Measurements from ENCODE around the gene PDLIM1.
"Not testable (repeated sequence)": the region's sequence is repeated elsewhere in the genome, so short reads cannot be mapped to it uniquely, and the experiment has no call there.

Gene PDLIM1

GRCh38 chr10:95242581-95243317 is 48.1 kb downstream of the PDLIM1 start:
- peak; percentile 54 for TF ChIP-seq CTCF (IDR thresholded peaks at IDR 0.05; ENCODE audit: extremely low read depth, insufficient read depth, missing control alignments)
- DNase-seq (ENCODE audit: low spot score), result peak; percentile 21
- in situ Hi-C loops (cut with MboI; ENCODE audit: low pct_unique_long_range_greater_than_20kb, low sequenced_read_pairs, unreplicated experiment), result loop anchor here (10.0 kb wide), 1 partner anchor 122 kb away; no protein-coding TSS in a partner anchor

GRCh38 chr10:95241533-95241932 is 49.3 kb downstream of the PDLIM1 start:
- in situ Hi-C loops (cut with MboI; ENCODE audit: low pct_unique_long_range_greater_than_20kb, low sequenced_read_pairs, unreplicated experiment), result loop anchor here (10.0 kb wide), 1 partner anchor 123 kb away; no protein-coding TSS in a partner anchor
- no peak for TF ChIP-seq CTCF (IDR thresholded peaks at IDR 0.05; ENCODE audit: extremely low read depth, insufficient read depth, missing control alignments)
- no peak for DNase-seq (ENCODE audit: low spot score)

GRCh38 chr10:95240811-95241210 is 50.0 kb downstream of the PDLIM1 start:
- no peak for DNase-seq (ENCODE audit: low spot score)
- in situ Hi-C loops (cut with MboI; ENCODE audit: low pct_unique_long_range_greater_than_20kb, low sequenced_read_pairs, unreplicated experiment), result loop anchor here (10.0 kb wide), 1 partner anchor 124 kb away; no protein-coding TSS in a partner anchor
- no peak for TF ChIP-seq CTCF (IDR thresholded peaks at IDR 0.05; ENCODE audit: extremely low read depth, insufficient read depth, missing control alignments)

- not testable (repeated sequence) for DNase-seq (ENCODE audit: low spot score)
- in situ Hi-C loops (cut with MboI; ENCODE audit: low pct_unique_long_range_greater_than_20kb, low sequenced_read_pairs, unreplicated experiment), result loop anchor here (10.0 kb wide), 1 partner anchor 125 kb away; no protein-coding TSS in a partner anchor
Observed at GRCh38 chr10:95240096-95240495, 50.7 kb downstream of the PDLIM1 start.

- TF ChIP-seq CTCF (IDR thresholded peaks at IDR 0.05; ENCODE audit: extremely low read depth, insufficient read depth, missing control alignments), result no peak
- in situ Hi-C loops (cut with MboI; ENCODE audit: low pct_unique_long_range_greater_than_20kb, low sequenced_read_pairs, unreplicated experiment), result no loop called here
- no peak for DNase-seq (ENCODE audit: low spot score)
Observed at GRCh38 chr10:95237376-95238170, 53.2 kb downstream of the PDLIM1 start.

GRCh38 chr10:95236068-95236903 is 54.5 kb downstream of the PDLIM1 start:
- in situ Hi-C loops (cut with MboI; ENCODE audit: low pct_unique_long_range_greater_than_20kb, low sequenced_read_pairs, unreplicated experiment), result no loop called here
- TF ChIP-seq CTCF (IDR thresholded peaks at IDR 0.05; ENCODE audit: extremely low read depth, insufficient read depth, missing control alignments), result no peak
- DNase-seq (ENCODE audit: low spot score), result peak; percentile 41

Data from GM13977 (cell line).